AG08395 (cell line): ENCODE results near the gene GAS7.

Source experiments
- DNase-seq: peaks from one replicate; pipeline ENCODE4 v3.0.0; 2012; ENCODE audit warnings: mixed read lengths, low spot score

Gene GAS7

GRCh38 chr17:10048629-10049350 lies 149.6 kb downstream of the GAS7 start:
- no peak for DNase-seq

DNA sequence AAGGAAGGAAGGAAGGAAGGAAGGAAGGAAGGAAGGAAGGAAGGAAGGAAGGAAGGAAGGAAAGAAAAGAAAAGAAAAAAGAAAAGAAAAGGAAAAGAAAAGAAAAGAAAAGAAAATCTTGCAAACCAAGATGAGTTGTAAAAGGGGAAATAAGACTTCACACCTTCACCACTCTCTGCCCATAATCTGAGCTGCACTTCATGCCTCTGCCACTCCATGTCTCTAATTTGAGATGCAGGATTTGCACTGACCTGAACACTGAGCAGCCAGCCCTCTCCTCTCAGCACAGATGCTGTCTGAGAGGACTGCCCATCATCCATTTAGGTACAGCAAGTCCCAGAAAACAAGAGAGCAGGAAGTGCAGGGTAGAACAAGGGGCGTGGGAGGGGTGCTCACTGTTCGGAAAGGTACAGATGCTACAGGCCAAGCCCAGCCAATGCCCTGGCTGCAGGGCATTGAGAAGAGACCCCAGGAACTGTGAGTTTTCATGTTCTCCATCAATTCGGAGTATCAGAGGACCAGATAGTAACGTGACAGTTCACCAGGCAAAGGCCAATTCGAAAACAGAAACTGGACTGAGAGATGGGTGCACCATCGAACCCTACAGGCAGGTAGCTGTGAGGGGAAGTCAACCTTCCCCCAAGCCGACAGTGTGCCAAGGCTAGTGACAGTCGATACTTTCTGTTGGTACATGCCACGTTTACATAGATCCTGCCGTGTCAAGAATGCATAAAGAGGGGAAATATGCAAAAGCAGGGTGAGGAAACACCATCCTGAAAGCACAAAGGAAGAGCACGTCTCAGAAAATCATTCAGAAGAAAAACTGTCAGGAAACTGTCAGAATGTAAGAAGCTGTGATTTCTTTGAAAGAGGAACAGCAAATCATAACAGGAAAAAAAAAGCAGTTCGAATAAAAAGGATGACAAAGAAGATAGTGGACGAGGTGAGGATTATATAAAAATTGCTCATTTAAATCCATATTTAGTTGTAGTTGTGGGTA lies 151.3 kb downstream of the GAS7 start:
- no peak for DNase-seq

- DNase-seq, result no peak
Observed at GRCh38 chr17:10045871-10046658, 152.3 kb downstream of the GAS7 start.

- DNase-seq, result no peak
Observed at GRCh38 chr17:10042589-10043244, 155.7 kb downstream of the GAS7 start.

GRCh38 chr17:10041916-10042588 lies 156.4 kb downstream of the GAS7 start:
- DNase-seq, result no peak

DNA sequence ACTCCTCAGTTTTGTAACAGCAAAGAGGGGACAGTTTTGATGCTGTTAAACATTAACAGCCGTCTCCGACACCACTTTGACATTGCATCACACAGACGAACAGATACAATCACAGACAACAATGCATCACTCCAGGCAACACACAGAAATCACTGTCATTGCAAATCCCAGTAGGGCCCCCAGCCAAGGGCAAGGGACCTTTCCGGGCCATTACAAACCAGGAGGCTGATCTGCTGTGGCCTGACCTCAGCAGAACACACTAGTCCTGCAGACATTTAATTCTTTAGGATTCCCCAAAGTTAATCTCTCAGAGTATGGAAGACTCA lies 157.2 kb downstream of the GAS7 start:
- DNase-seq, result no peak

GRCh38 chr17:10036511-10037061 lies 161.8 kb downstream of the GAS7 start:
- DNase-seq, result no peak

GRCh38 chr17:10035885-10036284 lies 162.5 kb downstream of the GAS7 start:
- no peak for DNase-seq

DNA sequence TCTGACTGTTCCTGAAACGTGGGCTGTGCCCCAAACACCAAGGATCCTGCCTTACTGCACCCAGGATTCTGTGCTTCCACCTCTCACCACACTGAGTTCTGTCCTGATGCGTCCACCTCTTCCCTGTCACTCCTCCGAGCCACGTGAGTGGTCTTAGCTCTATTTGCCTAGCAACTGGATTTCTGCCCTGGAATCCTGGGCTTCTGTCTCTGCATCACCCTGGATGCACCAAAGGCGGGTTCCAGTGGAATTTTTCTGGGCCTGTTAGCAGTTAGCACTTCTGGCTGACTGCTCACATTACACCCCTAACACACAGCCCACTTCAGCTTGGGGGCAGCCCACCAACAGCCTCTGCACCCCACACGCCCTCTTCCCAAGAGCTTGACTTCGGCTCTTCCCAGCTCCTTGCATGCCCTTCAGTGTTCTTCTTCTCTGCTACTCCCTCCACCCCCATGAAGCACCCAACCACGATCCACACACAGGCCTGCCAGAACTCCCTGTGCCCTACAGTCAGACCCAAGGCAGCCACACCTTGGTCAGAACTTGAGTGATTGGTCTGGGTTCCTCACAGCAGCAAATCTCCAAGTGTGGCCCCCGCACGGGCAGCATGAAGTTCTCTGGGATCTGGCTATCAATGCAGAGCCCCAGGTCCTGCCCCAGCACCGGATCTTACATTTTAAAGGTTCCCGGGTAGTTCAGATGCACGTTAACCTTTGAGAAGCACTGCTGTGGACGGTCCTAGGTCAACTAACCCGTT lies 163.5 kb downstream of the GAS7 start:
- DNase-seq, result no peak

DNA sequence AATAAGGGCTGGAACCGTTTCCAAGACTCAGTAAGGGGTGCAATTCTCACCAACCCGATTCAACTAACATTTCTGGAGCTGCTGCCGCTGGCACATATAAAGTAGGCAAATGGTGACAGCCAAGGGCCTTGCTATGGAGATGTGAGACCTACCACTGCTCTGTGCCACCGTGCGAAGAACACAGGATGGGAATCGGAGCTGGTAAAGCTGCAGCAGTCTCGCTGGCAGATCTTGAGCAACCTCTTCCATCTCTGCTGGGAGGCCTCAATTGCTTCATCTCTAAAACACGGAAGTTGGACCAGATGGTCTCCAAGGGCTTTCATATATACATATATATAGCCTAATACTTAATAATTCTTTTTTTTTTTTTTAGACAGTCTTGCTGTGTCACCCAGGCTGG lies 164.4 kb downstream of the GAS7 start:
- no peak for DNase-seq

DNA sequence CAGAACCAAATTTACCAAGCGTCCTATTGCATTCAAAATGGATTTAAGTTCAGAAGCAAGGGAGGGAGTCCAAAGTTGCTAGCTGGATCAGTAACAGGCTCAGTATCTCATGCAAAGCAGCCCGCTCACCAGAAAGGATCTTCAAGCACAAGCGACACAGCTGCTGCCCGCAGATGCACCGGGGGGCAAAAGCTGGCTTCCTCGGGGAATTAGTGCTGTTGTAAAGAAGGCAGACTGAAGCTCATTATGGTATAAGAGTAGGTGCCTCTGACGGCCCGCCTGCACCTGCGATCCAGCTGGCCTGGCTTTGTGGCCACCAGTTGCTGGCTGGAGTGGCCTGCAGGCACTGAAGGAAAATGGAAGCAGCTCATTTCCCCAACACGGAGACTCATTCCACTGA lies 165.0 kb downstream of the GAS7 start:
- DNase-seq, result no peak

DNA sequence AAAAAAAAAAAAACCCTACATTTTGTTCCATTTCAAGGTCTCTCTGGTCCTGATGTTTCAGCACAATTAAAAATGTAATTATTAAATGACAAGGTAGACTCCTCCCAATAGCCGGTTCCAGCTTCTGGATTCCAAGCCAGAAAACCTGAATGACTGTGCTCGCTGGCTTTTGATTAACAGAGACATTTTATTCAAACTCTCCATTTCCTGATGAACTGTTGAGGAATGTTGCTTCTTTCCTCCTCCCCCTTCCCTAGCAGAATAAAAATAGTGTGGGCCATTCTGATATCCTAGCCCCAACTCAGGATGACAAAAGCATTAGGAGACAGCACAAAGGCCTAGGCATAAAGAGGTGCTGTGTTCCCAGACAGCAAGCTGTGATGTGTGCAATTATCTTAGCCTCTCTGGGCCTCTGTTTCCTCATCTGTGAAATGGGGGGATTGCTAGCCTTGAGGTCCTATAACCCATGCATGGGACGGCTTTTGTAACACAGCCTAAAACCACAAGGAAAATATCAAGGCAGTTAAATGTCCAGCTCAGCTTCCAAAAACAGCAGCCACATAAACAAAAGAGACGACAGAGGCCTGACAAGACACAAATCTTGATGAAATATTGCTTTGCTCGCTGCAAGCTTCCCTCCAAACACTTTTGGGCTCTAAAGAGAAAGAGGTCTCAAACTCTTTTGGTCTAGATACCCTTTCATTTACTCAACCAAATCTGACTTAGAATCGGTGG lies 166.1 kb downstream of the GAS7 start:
- peak; percentile 60 for DNase-seq

GRCh38 chr17:10031606-10032005 lies 166.8 kb downstream of the GAS7 start:
- DNase-seq, result no peak

- DNase-seq, result no peak
Observed at GRCh38 chr17:10031127-10031526, 167.3 kb downstream of the GAS7 start.

DNA sequence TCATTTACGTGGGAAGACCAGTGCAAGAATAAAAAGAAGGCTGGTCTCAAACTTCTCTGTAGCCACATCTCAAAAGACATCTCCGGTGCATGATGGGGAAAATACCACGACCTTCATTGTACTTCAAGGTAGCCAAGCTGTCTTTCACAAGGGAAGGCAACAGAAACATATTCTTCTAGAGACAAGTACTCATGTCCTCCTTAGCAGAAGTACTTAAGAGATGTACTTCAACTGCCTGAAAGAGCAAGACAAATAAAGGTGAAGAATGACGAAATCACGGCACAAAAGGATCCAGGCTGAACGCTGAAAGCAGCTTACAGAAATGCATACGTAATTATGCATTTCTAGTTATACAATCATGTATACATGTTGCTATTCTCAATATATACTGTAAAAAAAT lies 169.3 kb downstream of the GAS7 start:
- no peak for DNase-seq

DNA sequence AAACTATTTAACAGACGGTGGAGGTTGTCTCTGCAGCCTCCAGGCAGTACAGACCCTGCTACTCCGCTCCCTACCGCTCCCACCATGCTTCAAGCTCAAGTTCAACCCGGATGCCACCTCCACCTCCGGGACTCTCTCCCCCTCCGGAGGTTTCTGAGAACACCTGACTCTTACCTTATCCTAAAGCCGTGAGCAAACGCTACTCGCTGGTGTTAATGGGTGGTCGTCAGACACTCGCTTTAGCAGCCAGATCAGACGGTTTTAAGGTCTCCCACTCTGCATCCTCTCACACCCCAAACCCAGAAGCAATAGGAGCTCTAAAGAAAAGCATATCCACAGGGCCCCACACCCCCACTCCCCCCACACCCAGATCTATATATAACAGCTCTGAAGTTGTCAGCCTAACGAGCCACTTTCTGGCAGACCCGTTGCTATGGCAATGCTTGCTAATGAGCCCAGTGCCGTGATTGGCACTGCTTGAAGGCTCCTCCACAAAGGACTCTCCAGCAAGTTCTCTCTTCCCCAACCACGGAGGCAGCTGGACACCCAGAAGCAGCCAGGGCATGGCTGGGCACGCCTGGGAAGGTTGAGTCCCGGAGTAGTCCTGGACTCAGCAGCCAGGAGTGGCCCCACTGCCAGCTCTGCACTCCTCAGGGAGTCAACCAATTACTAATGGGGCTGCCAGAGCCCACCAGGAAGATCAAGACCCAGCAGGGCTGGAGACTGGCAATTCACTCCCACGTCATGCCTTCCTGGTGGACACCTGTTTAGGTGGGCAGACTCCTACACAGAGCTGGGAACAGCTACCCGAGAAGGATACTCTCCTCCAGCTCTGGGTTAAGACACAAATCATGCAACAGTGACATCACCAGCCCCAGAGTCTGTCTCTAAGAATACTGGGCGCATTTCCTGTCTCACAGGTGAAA lies 172.2 kb downstream of the GAS7 start:
- DNase-seq, result no peak

- DNase-seq, result no peak
Observed at GRCh38 chr17:10025224-10025623, 173.2 kb downstream of the GAS7 start.

DNA sequence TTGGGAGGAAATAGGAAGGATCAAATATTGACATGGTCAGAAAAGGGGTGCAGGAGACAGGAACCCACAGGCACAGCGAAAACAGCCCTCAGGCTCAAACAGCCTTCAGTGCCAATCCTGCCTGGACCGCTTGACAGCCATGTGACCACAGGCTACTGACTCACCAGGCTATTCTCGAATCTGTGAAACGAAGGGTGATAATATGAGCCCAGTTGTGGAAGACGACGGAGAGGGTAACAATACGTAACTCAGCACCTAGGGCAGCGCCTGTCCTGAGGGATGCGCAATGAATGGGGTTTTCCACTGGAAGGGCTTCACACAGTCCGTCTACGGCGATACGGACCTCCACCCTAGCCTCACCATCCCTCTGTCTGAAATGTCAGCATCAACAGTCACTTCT lies 176.0 kb downstream of the GAS7 start:
- no peak for DNase-seq
